GM12891 (cell line): ENCODE results near the gene PSMC3.

Source experiments
- POLR2A ChIP-seq: IDR thresholded peaks from 2 replicates; pipeline ENCODE4 v1.6.1; 2011; ENCODE audit warnings: low read depth, low read length, control low read depth
- POLR2AphosphoS5 ChIP-seq: IDR thresholded peaks from 2 replicates; pipeline ENCODE4 v1.6.1; 2011; ENCODE audit warnings: low read depth, low read length, control low read depth
- POU2F2 ChIP-seq: IDR thresholded peaks from 2 replicates; pipeline ENCODE4 v1.6.1; 2011; ENCODE audit warnings: low read depth, mild to moderate bottlenecking, control low read depth, low read length, moderate library complexity
- TAF1 ChIP-seq: IDR thresholded peaks from 2 replicates; pipeline ENCODE4 v1.6.1; 2011; ENCODE audit warnings: low read depth, low read length, control low read depth

DNA sequence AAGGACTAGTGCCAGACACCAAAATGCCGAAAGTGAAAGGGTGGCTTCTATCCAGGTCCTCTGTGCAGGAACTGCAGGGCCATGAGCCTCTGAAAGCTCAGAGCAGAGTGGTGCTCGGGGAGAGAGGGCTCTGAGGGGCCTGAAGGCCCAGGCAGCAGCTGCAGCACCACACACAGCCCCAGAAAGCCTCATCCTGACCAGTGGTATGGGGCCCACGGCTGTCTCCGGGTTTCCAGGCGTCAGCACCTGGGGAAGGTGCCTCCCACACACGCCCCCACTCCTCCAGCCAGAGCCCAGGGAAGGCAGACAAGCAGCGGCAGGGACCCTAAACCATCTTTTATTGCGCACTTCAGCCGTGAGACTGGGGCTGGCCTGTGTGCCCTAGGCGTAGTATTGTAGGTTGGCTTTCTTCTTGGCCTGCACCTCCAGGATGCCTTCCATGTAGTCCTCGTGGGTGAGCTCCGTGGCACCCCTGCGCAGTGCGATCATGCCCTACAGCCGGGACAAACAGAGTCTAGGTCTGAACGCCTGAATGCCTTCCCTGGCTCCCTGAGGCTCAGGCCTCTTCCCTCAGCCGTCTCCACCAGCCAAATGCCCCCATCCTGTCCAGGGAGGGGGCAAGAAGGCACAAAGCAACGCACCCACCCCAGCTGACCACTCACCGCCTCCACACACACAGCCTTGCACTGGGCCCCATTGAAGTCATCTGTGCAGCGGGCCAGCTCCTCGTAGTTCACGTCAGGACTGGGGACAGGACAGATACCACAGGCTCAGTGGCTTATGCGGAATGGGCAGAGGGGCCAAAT lies 7.6 kb downstream of the PSMC3 start:
- TF ChIP-seq POLR2A (peak; percentile 38), POLR2AphosphoS5 (peak; percentile 44), POU2F2 (no peak), TAF1 (no peak)
